ENCODE measurements around the gene ARHGAP18. TPM values are rescaled to one million over a fixed set of nuclear protein-coding genes. Genes with fewer than 3 reads are reported as not detected.

The ARHGAP18 gene
- total and polyA plus RNA-seq, 2 of the 13 experiments (the other 11 are each of a cell fraction or from before 2014, with no cell fraction given), result 58.2 to 115 TPM

GRCh38 chr6:129651291-129651691, 58.7 kb downstream of the ARHGAP18 start (continued):
- TF ChIP-seq ZBTB40 (IDR thresholded peaks at IDR 0.05) (no peak), ZBTB40 (CRISPR knock-in tag; IDR thresholded peaks at IDR 0.05) (no peak), MEIS2 (CRISPR knock-in tag; IDR thresholded peaks at IDR 0.05) (no peak), EP300 (IDR thresholded peaks at IDR 0.05; ENCODE audit: low read depth in 2 of 2, low read length in 2 of 2) (peak in 1 of 2 experiments; percentile 83; a peak in 2 of 4 replicates), EP300 (CRISPR knock-in tag; IDR thresholded peaks at IDR 0.05; ENCODE audit: borderline replicate concordance) (no peak), ZNF460 (CRISPR knock-in tag; IDR thresholded peaks at IDR 0.05; ENCODE audit: borderline replicate concordance) (no peak), ARNT2 (CRISPR knock-in tag; IDR thresholded peaks at IDR 0.05; ENCODE audit: low read depth) (no peak), ATF7-NPFF (CRISPR knock-in tag; IDR thresholded peaks at IDR 0.05; ENCODE audit: low read depth) (no peak), ZNF563 (CRISPR knock-in tag; IDR thresholded peaks at IDR 0.05) (no peak), ETV6 (CRISPR knock-in tag; conservative IDR thresholded peaks at IDR 0.05) (no peak), TAF15 (IDR thresholded peaks at IDR 0.05; ENCODE audit: low read depth, low read length, poor library complexity, severe bottlenecking) (no peak), NFATC3 (CRISPR knock-in tag; IDR thresholded peaks at IDR 0.05) (no peak), ZNF12 (CRISPR knock-in tag; IDR thresholded peaks at IDR 0.05) (no peak), ZNF510 (CRISPR knock-in tag; IDR thresholded peaks at IDR 0.05; ENCODE audit: low read depth) (no peak)
- TF ChIP-seq, protein P1, sequence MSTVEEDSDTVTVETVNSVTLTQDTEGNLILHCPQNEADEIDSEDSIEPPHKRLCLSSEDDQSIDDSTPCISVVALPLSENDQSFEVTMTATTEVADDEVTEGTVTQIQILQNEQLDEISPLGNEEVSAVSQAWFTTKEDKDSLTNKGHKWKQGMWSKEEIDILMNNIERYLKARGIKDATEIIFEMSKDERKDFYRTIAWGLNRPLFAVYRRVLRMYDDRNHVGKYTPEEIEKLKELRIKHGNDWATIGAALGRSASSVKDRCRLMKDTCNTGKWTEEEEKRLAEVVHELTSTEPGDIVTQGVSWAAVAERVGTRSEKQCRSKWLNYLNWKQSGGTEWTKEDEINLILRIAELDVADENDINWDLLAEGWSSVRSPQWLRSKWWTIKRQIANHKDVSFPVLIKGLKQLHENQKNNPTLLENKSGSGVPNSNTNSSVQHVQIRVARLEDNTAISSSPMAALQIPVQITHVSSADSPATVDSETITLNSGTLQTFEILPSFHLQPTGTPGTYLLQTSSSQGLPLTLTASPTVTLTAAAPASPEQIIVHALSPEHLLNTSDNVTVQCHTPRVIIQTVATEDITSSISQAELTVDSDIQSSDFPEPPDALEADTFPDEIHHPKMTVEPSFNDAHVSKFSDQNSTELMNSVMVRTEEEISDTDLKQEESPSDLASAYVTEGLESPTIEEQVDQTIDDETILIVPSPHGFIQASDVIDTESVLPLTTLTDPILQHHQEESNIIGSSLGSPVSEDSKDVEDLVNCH (CRISPR knock-in tag; IDR thresholded peaks at IDR 0.05), result no peak
- TF ChIP-seq, protein P2, sequence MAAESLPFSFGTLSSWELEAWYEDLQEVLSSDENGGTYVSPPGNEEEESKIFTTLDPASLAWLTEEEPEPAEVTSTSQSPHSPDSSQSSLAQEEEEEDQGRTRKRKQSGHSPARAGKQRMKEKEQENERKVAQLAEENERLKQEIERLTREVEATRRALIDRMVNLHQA (CRISPR knock-in tag; IDR thresholded peaks at IDR 0.05), result no peak
